Transverse colon (tissue), 4 donors: Measurements from ENCODE around the gene TRIAP1.

ENCODE experiments used
- CTCF ChIP-seq, 5 experiments: fragments of 200-600 bp in 3 of 5; fragments of 450-650 bp in 2 of 5; sonication (generic) in 3 of 5; IDR thresholded peaks; 1 replicate in 2 of 5; 2 replicates in 3 of 5; pipeline ENCODE4 v1.5.1; 2016 to 2017; ENCODE audit warnings: antibody characterized with exemption in 5 of 5, inconsistent platforms in 3 of 5, mild to moderate bottlenecking in 2 of 5, moderate library complexity in 1 of 5
- EP300 ChIP-seq: sonication (generic); formaldehyde crosslinking; IDR thresholded peaks from one replicate; pipeline ENCODE4 v1.6.1; 2017; ENCODE audit warnings: antibody characterized with exemption, low read depth
- POLR2A ChIP-seq: fragments of 450-650 bp; IDR thresholded peaks from one replicate; pipeline ENCODE4 v1.6.1; 2016; ENCODE audit warnings: antibody characterized with exemption, mild to moderate bottlenecking, moderate library complexity
- POLR2AphosphoS5 ChIP-seq, 3 donors: sonication (generic); formaldehyde crosslinking; IDR thresholded peaks; one replicate each; pipeline ENCODE4 v1.6.1; 2016; ENCODE audit warnings: antibody characterized with exemption in 3 of 3

- no peak for TF ChIP-seq CTCF (IDR thresholded peaks at IDR 0.05)
- TF ChIP-seq EP300, result no peak
- TF ChIP-seq POLR2A, result no peak
- TF ChIP-seq POLR2AphosphoS5 (IDR thresholded peaks at IDR 0.05), result no peak
These were observed 21.3 kb upstream of the TRIAP1 start for GRCh38 chr12:120467439-120467838.
